Activated CD4-positive, CD25-positive, alpha-beta regulatory T cell treated with anti-CD3 and anti-CD28 coated beads, Interleukin-2, amount 50 U/mL, for 24 hours (primary cell): ENCODE results near the gene CFAP157.

ENCODE experiments used
- ATAC-seq, 2 donors: fragments of 150-1000 bp; cut with Tn5 transposase; one replicate each; pipeline ENCODE4 v1.10.0; 2021; ENCODE audit warnings: mild to moderate bottlenecking in 1 of 2, moderate library complexity in 1 of 2

The CFAP157 gene

DNA sequence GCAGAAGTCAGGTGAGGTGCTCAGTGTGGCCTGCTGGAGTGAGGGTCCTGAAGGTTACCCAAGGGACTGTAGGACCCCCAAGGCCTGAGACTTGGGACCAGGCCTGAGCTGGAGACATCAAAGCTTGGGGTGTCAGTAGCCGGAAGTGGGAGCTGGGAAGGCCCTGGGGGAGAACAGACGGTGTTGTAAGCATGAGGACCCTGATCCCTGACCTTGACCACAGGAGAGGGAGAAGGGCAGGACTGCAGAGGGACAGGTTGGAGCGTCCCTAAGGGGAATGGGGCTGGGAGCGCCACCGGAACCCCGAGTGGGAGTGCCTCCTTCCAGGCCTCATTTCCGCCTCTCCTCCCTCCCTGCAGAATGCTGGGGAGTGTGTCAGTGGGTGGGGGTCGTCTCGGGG, 9.6 kb downstream of the CFAP157 start:
- ATAC-seq, result no peak

DNA sequence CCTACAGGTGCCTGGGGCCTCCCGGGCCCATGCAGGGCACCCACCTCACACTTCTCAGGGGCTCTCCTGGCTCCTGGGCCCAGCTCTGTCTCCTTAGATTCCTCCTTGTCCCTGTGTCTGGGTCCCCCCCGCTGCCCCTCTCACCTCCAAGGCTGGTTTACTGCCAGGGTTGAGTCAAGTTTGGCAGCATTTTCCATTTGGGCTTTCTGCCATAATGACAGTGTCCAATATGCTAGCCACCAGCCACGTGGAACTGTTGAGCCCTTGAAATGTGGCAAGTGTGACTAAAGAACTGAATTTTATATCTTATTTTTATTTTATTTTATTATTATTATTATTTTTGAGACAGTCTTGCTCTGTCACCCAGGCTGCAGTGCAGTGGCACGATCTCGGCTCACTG, 11.0 kb downstream of the CFAP157 start:
- no peak for ATAC-seq

DNA sequence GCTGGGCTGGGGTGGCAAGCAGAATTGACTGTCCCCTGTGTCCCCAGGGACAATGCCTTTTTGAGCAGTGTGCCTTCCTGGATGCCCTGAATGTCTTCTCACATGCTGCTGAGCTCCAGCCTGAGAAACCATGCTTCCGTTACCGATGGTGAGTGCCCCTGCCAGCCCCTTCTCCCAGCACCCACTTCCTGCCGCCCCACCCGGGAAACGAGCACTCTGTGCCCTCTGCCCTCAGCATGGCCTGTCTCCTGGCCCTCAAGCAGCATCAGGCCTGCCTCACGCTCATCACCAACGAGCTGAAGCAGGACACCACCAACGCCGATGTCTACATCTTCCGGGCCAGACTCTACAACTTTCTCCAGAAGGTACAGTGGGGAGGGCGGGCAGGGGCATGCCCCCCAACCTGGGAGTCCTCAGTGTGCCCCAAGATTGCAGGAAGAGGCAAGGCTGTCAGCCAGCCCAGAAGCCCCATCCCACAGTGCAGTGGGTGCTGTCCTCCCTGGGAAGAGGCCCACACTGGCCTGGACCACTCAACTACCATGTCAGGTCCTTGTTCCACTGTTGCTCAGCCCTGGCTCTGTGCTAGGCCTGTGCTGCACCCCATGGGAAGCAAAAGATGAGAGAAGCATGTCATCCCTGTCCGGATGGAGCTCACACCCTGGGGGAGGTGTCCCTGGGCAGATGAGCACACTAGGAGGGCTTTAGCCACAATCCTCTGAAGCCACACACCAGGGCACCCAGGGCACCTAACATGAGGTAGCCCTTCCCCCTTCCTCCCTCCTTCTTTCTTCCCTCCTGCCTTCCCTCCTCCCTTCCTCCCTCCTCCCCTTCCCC, 13.5 kb downstream of the CFAP157 start:
- ATAC-seq, result no peak

DNA sequence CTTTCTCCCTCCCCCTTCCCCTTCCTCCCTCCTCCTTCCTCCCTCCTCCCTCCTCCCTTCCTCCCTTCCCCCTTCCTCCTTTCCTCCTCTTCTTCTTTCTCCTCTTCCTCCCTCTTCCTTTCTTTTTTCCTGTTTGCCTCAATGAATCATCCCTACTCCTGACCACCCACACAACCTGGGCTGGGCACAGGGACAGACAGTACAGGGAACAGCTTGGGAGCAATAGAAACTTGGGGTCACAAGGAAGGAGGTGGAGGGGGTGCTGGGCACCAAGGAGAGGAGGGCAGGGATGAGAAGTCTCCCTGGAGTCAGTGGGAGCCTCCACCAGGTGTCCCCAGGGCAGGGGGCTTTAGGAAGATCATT, 14.1 kb downstream of the CFAP157 start:
- ATAC-seq, result no peak

DNA sequence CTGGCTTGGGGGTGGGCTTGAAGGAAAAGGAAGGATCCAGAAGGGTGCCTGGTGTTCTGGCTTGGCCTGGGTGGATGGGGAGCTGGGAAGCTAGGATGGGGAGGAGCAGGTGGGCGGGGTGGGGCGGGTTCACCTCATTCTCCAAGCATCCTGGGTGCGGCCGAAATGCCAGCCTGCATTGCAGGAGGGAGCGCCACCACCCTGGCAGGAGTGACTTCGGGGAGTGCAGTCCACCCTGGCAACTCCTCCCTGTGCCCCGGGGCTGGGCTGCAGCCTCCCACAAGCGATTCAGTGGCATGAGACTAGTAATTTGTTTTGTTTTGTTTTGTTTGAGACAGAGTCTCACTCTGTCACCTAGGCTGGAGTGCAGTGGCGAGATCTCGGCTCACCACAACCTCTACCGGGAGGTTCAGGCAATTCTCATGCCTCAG, 14.6 kb downstream of the CFAP157 start:
- no peak for ATAC-seq

DNA sequence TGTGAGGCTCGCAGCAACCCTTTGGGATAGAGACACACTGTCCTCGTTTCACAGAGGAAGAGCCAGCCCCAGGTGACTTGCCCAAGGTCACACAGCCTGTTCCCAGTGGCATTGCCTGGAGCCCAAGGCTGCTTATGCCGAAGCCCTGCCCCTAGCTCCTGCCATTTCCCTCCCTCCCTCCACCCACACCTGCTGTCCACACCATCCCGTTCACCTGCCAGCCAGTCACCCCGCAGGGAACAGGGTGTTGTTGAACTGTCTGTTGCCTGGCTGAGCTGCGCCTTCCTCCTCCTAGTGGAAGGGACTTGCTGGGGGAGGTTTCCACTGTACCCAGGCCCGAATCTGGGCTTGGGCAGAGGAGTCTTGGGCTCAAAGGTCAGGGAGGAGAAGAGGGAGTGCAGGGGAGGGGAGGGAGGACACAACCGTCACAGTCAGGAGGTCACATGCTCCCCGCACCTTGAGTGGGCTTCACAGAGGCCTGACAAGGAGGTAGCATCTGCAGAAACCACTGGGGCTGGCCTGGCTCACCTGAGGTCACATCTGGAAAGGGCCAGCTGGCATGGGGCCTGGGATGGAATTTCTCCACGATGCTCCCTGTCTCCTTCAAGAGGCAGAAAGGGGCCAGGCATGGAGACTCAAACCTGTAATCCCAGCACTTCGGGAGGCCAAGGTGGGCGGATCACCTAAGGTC, 15.4 kb downstream of the CFAP157 start:
- no peak for ATAC-seq

DNA sequence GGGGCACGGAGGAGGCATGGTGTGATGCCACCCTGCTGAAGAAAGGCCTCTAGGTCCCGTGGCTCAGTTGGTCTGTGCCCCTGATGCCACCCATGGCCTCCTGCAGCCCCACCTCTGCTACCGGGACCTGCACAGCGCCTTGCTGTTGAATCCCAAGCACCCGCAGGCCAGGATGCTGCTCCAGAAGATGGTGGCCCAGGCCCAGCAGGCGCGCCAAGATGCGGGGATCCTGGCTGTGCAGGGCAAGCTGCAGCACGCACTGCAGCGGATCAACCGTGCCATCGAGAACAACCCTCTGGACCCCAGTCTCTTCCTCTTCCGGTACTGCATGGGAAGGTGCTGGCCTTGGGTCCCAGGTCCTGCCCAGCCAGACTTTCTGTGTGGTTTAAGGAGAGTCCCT, 16.2 kb downstream of the CFAP157 start:
- ATAC-seq, result no peak

DNA sequence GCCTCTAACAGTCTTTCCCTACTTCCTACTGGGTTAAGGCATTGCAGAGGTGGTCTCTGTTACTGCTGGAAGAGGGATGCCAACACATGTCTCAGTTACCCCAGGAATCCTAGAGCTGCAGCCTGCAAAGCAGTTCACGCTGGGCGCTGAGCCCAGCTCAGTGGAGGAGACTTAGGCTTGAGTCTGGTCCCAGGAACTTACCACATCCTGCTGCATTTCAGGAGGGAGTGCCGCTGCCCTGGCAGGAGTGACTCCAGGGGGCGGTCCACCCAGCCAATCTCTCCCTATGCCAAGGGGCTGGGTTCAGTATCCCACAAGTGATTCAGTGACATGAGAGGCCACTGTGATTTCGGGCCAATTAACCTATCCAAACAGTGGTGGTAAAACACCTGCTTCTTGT, 16.7 kb downstream of the CFAP157 start:
- no peak for ATAC-seq

DNA sequence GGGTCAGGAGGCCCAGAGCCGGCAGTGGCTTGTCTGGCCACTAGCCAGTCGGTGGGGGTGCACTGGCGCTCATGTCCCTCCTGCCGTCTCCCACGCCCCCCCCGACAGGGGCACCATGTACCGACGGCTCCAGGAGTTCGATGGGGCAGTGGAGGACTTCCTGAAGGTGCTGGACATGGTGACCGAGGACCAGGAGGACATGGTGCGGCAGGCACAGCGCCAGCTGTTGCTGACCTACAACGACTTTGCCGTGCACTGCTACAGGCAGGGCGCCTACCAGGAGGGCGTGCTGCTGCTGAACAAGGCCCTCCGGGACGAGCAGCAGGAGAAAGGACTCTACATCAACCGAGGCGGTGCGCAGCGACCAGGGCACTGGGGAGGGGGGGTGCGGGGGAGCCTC, 17.2 kb downstream of the CFAP157 start:
- no peak for ATAC-seq

DNA sequence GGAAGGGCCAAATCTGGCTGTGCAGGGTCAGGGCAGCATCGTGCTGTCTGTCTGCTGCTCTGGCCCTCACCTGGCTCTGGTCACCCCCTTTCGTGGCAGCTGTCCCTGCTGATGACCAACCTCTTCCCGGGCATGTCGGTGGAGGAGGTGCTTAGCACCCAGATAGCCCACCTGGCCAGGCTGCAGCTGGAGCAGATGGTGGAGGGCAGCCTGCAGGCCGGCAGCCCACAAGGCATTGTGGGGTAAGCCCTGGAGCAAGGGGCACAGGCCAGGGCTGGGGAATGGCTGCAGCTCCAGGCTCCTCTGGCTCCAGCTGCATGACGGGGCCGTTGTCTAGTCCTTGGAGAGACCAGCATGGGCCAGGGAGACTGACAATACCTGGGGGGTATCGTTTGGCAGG, 20.1 kb downstream of the CFAP157 start:
- no peak for ATAC-seq

DNA sequence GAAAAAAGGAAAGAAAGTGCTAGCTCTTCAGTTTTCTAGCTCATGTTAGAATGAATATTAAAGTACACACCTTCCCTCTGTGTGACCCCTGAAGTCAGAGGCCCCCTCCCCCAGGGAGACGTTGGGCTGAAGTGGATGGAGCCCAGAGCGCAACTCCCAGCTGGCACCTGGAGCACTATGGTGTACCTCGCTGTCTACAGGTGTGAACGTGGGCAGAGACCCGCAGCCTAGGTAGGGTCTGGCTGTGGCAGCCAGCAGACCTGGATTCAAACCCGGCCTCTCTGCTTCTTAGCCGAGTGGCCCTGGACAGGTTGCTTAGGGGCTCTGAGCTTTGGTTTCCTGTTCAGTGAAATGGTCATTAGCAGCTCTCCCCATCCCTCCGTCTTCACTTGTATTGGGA, 22.0 kb downstream of the CFAP157 start:
- no peak for ATAC-seq

DNA sequence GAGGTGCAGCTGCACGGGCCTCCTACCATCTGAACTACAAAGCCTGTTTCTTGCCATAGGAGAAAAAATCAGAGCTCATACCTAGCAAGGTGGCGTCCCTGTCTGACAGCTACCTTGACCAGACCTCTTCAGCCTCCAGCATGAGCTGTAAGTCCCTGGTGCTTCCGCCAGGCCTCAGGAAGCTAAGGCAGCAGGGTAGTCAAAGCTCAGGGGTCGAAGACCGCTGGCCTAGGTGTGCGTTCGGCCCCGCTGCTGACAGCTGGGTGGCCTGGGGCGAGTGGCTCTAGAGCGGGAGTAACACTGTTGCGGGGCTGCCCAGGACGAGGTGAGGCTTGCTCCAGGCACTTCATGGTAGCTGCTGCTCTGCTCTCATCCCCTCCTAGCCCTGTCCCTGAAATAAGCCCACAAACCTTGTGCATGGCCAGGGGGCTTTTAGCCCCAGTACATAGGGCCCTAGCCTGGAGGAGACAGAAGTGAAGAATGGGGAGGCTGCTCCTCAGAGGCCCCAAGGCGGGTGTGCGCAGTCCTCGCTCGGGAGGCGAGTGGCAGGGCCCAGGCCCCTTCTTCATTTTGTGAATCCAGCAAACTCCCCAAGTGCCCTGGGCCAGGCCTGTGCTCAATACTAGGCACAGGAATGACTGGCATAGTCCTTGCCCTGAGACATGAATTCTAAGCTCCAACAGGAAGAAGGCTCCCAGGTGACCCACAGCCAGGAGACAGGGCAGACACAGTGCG, 22.9 kb downstream of the CFAP157 start:
- no peak for ATAC-seq

DNA sequence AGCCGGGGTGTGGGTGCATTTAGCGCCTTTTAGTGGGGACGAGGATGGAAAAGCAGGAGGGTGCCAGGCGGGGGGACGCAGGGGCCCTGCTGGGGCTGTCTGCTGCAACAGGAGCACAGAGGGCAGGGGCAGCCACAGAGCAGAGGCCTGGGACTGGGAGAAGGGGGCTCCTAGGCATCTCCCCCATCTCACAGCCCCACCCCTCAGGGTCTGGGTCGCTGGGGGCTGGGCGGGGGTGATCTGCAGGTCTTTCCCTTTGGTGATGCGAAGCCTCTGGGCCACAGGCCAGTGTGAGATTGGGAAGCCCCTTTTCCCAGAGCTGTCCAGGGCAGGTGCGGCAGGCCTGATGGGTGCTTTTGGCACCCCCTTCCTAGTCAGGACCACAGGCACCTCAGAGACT, 23.5 kb downstream of the CFAP157 start:
- ATAC-seq, result no peak

DNA sequence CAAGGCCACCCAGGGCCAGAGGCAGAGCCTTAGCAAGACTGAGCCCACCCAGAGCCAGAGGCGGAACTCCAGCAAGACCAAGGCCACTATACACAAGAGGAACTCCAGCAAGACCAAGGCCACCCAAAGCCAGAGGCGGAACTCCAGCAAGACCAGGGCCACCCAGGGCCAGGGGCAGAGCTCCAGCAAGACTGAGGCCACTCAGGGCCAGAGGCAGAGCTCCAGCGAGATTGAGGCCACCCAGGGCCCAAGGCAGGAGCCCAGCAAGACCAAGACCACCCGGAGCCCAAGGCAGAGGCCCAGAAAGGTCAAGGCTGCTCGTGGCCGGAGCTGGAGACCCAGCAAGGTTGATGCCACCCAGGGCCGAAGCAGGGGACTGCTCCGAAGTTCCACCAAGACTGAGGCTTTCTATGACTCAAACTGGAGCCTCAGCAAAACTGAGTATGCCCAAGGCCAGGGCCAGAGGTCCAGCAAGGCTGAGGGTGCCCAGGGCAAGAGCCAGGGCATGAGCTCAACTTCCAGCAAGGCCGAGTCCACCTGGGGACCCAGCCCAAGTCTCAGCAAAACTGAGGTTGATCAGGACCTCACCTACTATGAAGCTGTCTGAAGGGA, 24.1 kb downstream of the CFAP157 start:
- no peak for ATAC-seq

DNA sequence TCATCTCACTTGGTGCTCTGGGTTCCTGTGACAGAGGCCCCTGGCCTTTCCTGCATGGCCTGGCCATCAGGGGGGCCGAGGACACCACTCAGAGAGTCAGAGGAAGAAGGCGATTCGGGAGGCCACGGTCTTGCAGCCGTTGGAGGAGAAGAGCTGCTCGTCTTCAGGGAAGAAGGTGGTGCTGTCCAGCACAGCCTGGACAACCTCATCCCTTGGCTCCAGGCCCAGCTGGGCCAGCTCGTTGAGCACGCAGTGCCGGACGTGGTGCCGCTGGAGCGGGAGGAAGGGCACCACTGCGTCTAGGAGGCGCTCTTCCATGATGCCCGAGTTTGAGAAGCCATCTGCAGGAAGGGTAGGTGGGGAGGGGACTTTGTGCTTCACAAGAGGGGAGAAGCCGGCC, 25.1 kb downstream of the CFAP157 start:
- ATAC-seq, result no peak

DNA sequence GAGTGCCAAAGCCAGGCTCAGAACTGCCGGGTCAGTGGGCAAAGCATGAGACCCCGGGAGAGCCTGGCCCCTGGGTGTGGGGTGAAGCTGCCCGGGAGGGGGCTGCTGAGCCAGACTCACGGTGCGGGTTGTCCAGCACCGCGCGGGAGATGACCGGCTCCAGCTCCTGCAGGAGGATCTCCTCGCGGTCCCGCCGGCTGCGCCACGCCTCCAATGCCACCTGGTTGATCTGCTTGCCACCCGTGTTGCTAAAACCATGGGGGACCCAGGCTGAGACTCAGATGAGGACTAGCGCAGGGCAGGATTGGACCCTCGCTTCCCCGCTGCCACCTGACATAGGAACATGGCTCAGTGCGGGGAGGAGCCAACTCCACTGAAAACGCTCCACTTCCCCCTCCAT, 25.7 kb downstream of the CFAP157 start:
- ATAC-seq, result no peak

DNA sequence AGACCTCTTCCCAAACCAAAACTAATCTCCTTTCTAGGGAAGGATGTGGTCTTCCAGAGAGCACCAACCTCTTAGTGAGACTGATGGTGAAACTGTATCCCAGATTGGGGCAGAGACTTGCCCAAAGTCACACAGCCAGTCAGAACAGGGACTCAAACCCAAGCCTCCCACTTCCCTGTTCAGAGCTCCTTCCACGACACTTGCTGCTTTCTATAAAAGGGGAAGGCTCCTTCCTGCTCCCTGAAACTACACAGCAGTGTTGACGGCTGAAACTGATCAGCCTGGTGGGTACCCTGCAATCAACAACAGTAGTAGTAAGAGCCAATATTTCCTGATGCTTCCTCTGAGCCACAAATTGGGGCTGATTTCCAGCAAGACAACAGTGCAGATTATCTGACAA, 26.8 kb downstream of the CFAP157 start:
- no peak for ATAC-seq

DNA sequence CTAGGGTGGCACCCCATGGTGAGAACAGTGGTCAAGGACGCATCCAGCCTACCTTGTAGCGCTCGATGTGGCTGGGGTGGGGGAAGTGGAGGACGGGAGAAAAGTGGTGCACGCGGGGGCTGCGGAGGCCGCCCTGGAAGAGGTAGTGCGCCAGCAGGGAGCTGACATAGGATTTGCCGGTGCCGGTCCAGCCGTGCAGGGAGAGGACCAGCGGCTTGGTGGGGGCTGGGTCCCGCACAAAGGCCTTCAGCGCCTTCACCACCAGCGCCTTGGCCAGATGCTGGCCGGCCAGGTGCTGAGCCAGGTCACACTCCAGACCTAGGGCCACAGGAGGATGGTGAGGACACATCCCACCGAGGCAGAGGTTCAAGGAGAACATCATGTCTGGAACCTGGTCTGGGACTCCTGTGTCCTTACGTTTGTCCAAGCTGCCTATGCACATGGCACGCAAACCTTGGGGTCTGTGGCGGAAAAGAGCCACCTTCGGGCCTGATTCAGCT, 27.5 kb downstream of the CFAP157 start:
- no peak for ATAC-seq

DNA sequence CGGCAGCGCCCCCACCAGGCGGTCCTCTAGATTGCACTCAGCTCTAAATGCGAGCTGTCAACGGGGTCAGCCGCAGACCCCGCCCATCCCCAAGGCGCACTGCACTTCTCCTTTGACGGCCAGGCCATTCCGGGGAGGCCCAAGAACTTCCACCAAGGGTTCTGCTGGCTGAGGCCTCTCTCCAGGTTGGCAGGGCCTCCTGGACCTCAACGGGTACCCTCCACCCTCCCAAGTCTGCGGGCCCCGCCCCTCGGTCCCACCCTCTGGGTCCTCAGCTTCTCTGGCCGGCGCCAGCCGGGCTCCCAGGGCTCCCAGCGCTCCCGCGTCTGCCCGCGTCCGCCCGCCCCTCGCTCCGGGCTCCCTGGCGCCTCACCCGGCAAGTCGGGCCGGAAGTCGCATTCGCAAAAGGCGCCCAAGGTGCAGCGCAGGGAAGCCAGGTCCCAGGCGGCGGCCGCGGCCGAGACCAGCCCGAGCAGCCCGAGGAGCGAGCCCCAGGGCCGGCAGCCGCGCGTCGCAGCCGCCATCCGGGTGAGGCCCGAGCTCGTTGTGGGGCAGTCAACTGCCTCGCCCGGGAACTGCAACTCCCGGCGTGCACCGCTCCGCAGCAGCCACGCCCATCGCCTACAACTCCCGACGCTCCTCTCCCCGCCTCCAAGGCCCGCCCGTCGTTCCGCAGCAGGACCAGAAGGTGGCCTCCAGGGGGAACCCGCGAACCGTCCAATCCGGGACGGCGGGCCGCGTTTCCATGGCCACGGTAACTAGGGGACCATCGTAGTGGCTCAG, 28.1 kb downstream of the CFAP157 start, which contains the start of gene TOR2A:
TOR2A (minus strand) TSS at position 548 of the 783 bp plus-strand sequence; CDS start at position 524, 24 bp downstream.
- ATAC-seq, result peak; percentile 94 to 96

DNA sequence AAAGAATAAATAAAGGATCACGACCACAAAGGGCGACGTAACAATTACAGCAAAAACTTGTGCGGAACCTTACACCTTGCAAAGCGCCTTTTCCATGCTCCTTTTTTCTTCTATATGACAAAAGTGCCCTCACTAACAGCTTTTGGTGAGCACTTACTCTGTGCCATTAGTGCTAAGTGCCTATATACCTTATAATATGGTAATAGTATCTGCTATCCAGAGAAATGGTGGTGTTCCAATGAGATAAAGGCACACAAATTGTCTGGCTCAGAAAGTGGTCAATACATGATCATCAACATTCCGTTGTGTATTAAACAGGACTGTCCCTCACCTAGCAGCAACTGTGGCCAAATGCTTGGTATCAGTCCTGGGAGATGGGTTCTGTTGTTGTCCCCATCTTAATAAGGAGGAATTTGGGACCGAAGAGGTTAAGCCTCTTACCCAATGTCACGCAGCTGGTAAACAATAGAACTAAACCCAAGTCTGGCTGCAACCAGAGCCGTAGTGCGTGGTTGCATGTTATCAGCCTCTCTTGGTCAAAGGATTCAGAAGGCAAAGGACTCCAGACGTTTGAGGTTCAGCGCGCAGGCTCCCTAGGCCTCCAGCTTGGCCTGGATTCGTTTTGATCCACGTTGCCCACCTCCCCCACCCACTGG, 28.9 kb downstream of the CFAP157 start:
- ATAC-seq, result no peak

DNA sequence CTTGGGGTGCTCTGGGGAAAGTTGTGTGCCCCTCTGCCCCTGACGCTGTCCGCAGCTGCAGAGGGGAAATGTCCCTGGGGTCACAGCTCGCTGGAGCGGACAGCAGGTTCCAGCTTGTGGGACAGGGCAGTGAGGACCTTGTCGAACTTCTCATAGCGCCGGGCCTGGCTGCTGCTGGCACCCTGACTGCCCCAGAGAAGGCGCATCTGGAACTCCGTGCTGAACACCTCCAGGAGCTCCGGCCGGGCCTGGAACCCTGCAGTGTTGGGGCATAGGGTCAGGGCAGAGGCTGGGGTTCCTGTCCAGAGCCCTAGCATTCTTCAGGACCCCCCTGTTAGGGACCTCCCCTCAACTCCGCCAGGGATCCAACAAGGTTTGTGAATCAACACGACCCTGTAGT, 31.9 kb downstream of the CFAP157 start:
- ATAC-seq, result no peak
